HG03139 (cell line): Measurements from ENCODE around the gene ZNF462.

Experiments used
- ATAC-seq: cut with Tn5 transposase; IDR thresholded peaks from one replicate; pipeline ENCODE4 v1.9.1; 2021; ENCODE audit not compliant: unreplicated experiment

The ZNF462 gene

GRCh38 chr9:106861640-106862109, 1.3 kb upstream of the ZNF462 start:
- no peak for ATAC-seq

GRCh38 chr9:106862110-106862820, 701 bp upstream of the ZNF462 start:
- no peak for ATAC-seq

- ATAC-seq, result no peak
Observed at GRCh38 chr9:106864373-106865143, 1.6 kb downstream of the ZNF462 start.

- ATAC-seq, result no peak
Observed at GRCh38 chr9:106866243-106866642, 3.3 kb downstream of the ZNF462 start.

GRCh38 chr9:106867286-106867685, 4.3 kb downstream of the ZNF462 start:
- no peak for ATAC-seq

GRCh38 chr9:106868087-106868486, 5.1 kb downstream of the ZNF462 start:
- no peak for ATAC-seq

- no peak for ATAC-seq
Observed at GRCh38 chr9:106868565-106868964, 5.6 kb downstream of the ZNF462 start.

GRCh38 chr9:106869028-106869427, 6.1 kb downstream of the ZNF462 start:
- no peak for ATAC-seq

- ATAC-seq, result no peak
Observed at GRCh38 chr9:106869458-106869857, 6.5 kb downstream of the ZNF462 start.

GRCh38 chr9:106872641-106873040, 9.7 kb downstream of the ZNF462 start:
- no peak for ATAC-seq

GRCh38 chr9:106874031-106874430, 11.1 kb downstream of the ZNF462 start:
- no peak for ATAC-seq

GRCh38 chr9:106874652-106875051, 11.7 kb downstream of the ZNF462 start:
- no peak for ATAC-seq

- no peak for ATAC-seq
Observed at GRCh38 chr9:106875529-106875928, 12.6 kb downstream of the ZNF462 start.

GRCh38 chr9:106877345-106877744, 14.4 kb downstream of the ZNF462 start:
- no peak for ATAC-seq

- no peak for ATAC-seq
Observed at GRCh38 chr9:106878081-106878837, 15.3 kb downstream of the ZNF462 start.

GRCh38 chr9:106878934-106879333, 16.0 kb downstream of the ZNF462 start:
- no peak for ATAC-seq

- ATAC-seq, result no peak
Observed at GRCh38 chr9:106879439-106879882, 16.5 kb downstream of the ZNF462 start.

GRCh38 chr9:106880081-106880480, 17.1 kb downstream of the ZNF462 start:
- no peak for ATAC-seq

- ATAC-seq, result no peak
Observed at GRCh38 chr9:106880863-106881262, 17.9 kb downstream of the ZNF462 start.

- ATAC-seq, result no peak
Observed at GRCh38 chr9:106883030-106883429, 20.1 kb downstream of the ZNF462 start.

- no peak for ATAC-seq
Observed at GRCh38 chr9:106883626-106884190, 20.7 kb downstream of the ZNF462 start.
